H1 (cell line): ENCODE data around the gene CIC. TPM values are rescaled to one million over a fixed set of nuclear protein-coding genes. Genes with fewer than 3 reads are reported as not detected.
A peak's percentile ranks its signal among the peaks of the same experiment; 100 is the strongest.

Source experiments
- CTCF ChIA-PET: fragments of 300-600 bp; sonication (Branson Sonifier 250); formaldehyde crosslinking; loops from one replicate; lab custom pipeline; 2021; ENCODE audit not compliant: partially characterized antibody; lab: Charles Lee
- POLR2A ChIA-PET: fragments of 300-600 bp; sonication (Branson Sonifier 250); formaldehyde crosslinking; loops from one replicate; lab custom pipeline; 2021; ENCODE audit warnings: inconsistent platforms; ENCODE audit not compliant: partially characterized antibody; lab: Charles Lee
- DNase-seq, 2 experiments: peaks; one replicate each; pipeline versions ENCODE4 v3.0.0 to v3.0.0-alpha.2; 2010 to 2022; ENCODE audit warnings: low spot score in 2 of 2, low read depth in 1 of 2, mixed read lengths in 1 of 2
- FAIRE-seq: peaks from 2 replicates; lab custom pipeline; 2011; peaks lifted over from hg19 to GRCh38; lab: Jason Lieb, UNC
- H2AFZ ChIP-seq: 2 replicates; pipeline ENCODE4 v1.8.1; 2012; ENCODE audit warnings: low read length, inconsistent platforms
- H2AK5ac ChIP-seq: 2 replicates; pipeline ENCODE4 v1.6.1; 2013; ENCODE audit warnings: low read depth, low read length
- H2BK120ac ChIP-seq: replicated peaks from 2 replicates; pipeline ENCODE3; 2013; ENCODE audit warnings: low read depth, low read length, inconsistent platforms
- H2BK12ac ChIP-seq: 2 replicates; pipeline ENCODE4 v1.6.1; 2013; ENCODE audit warnings: low read depth, low read length
- H2BK15ac ChIP-seq: 2 replicates; pipeline ENCODE4 v1.6.1; 2013; ENCODE audit warnings: low read length
- H2BK20ac ChIP-seq: 2 replicates; pipeline ENCODE4 v1.6.1; 2013; ENCODE audit warnings: low read length
- H2BK5ac ChIP-seq: 2 replicates; pipeline ENCODE4 v1.6.1; 2013; ENCODE audit warnings: low read depth, low read length
- H3K14ac ChIP-seq: 2 replicates; pipeline ENCODE4 v1.6.1; 2013; ENCODE audit warnings: inconsistent platforms; ENCODE audit not compliant: insufficient read length
- H3K18ac ChIP-seq: 2 replicates; pipeline ENCODE4 v1.6.1; 2013; ENCODE audit warnings: low read length; ENCODE audit errors: extremely low read depth
- H3K23ac ChIP-seq: 2 replicates; pipeline ENCODE4 v1.6.1; 2013; ENCODE audit warnings: inconsistent platforms; ENCODE audit not compliant: insufficient read length
- H3K23me2 ChIP-seq: 2 replicates; pipeline ENCODE4 v1.6.1; 2013; ENCODE audit warnings: low read depth, low read length
- H3K27ac ChIP-seq: 2 replicates; pipeline ENCODE4 v1.6.1; 2011; ENCODE audit warnings: low read depth, low read length, inconsistent platforms
- H3K27me3 ChIP-seq, 4 experiments: replicated peaks in 1 of 4; 1 replicate in 1 of 4; 2 replicates in 3 of 4; pipeline versions ENCODE4 v1.6.1 to v1.8.1; 2011 to 2013; ENCODE audit warnings: low read length in 3 of 4, mild to moderate bottlenecking in 3 of 4, inconsistent platforms in 2 of 4, mixed read lengths in 2 of 4, moderate library complexity in 1 of 4; ENCODE audit not compliant: control insufficient read depth in 3 of 4, insufficient read depth in 3 of 4; ENCODE audit errors: extremely low read depth in 1 of 4
- H3K36me3 ChIP-seq, 4 experiments: 2 replicates each; pipeline versions ENCODE4 v1.6.1 to v1.8.1; 2011 to 2013; ENCODE audit warnings: mild to moderate bottlenecking in 4 of 4, low read length in 3 of 4, moderate library complexity in 2 of 4, control low read depth in 1 of 4, inconsistent platforms in 1 of 4; ENCODE audit not compliant: insufficient read depth in 4 of 4, control insufficient read depth in 2 of 4
- H3K4ac ChIP-seq: replicated peaks from 2 replicates; pipeline ENCODE3; 2013; ENCODE audit warnings: low read length, low read depth, mixed read lengths, inconsistent platforms; ENCODE audit not compliant: insufficient read length
- H3K4me1 ChIP-seq, 4 experiments: replicated peaks in 1 of 4; 1 replicate in 1 of 4; 2 replicates in 3 of 4; pipeline versions ENCODE4 v1.6.1 to v1.8.1; 2011 to 2013; ENCODE audit warnings: low read length in 3 of 4, inconsistent platforms in 2 of 4, mixed read lengths in 1 of 4; ENCODE audit not compliant: insufficient read depth in 4 of 4, control insufficient read depth in 3 of 4
- H3K4me2 ChIP-seq, 2 experiments: 2 replicates each; pipeline versions ENCODE4 v1.6.1 to v1.8.1; 2011 to 2013; ENCODE audit warnings: low read depth in 2 of 2, low read length in 2 of 2, control low read depth in 1 of 2, inconsistent platforms in 1 of 2, mild to moderate bottlenecking in 1 of 2; ENCODE audit not compliant: insufficient read depth in 1 of 2
- H3K4me3 ChIP-seq, 4 experiments: fragments of 200-600, 300-600 bp in 1 of 4; sonication (generic), shearing (Covaris generic), sonication (Bioruptor Twin) in 1 of 4; 2 replicates each; pipeline versions ENCODE4 v1.5.1 to v1.8.1; 2011 to 2016; ENCODE audit warnings: low read length in 4 of 4, low read depth in 3 of 4, control low read depth in 2 of 4, inconsistent platforms in 2 of 4, mild to moderate bottlenecking in 2 of 4, mixed read lengths in 1 of 4, moderate library complexity in 1 of 4; ENCODE audit not compliant: insufficient read depth in 2 of 4; ENCODE audit errors: extremely low read depth in 1 of 4
- H3K56ac ChIP-seq: replicated peaks from 2 replicates; pipeline ENCODE3; 2013; ENCODE audit warnings: low read depth, mild to moderate bottlenecking, mixed read lengths, low read length, inconsistent platforms; ENCODE audit not compliant: insufficient read length
- H3K79me1 ChIP-seq: 2 replicates; pipeline ENCODE4 v1.6.1; 2013; ENCODE audit warnings: low read depth, low read length, control low read depth
- H3K79me2 ChIP-seq, 2 experiments: 2 replicates each; pipeline versions ENCODE4 v1.6.1 to v1.8.1; 2012 to 2013; ENCODE audit warnings: low read length in 2 of 2, mild to moderate bottlenecking in 2 of 2, inconsistent platforms in 1 of 2; ENCODE audit not compliant: insufficient read depth in 2 of 2, control insufficient read depth in 1 of 2
- H3K9ac ChIP-seq, 4 experiments: replicated peaks in 1 of 4; 1 replicate in 1 of 4; 2 replicates in 3 of 4; pipeline versions ENCODE4 v1.6.1 to v1.8.1; 2011 to 2013; ENCODE audit warnings: low read depth in 3 of 4, low read length in 3 of 4, control low read depth in 2 of 4, mild to moderate bottlenecking in 2 of 4, moderate library complexity in 2 of 4, inconsistent platforms in 1 of 4; ENCODE audit errors: extremely low read depth in 1 of 4
- H3K9me3 ChIP-seq, 2 experiments: 2 replicates each; pipeline versions ENCODE4 v1.6.1 to v1.8.1; 2012 to 2013; ENCODE audit warnings: mild to moderate bottlenecking in 2 of 2, moderate library complexity in 2 of 2, control low read depth in 1 of 2, inconsistent platforms in 1 of 2, low read depth in 1 of 2, low read length in 1 of 2, mixed read lengths in 1 of 2; ENCODE audit not compliant: insufficient read depth in 2 of 2
- H4K20me1 ChIP-seq, 2 experiments: replicated peaks in 1 of 2; 2 replicates each; pipeline versions ENCODE3 to v1.8.1; 2011 to 2013; ENCODE audit warnings: inconsistent platforms in 2 of 2, low read length in 2 of 2, mild to moderate bottlenecking in 1 of 2; ENCODE audit not compliant: insufficient read depth in 2 of 2, control insufficient read depth in 1 of 2
- H4K5ac ChIP-seq: 2 replicates; pipeline ENCODE4 v1.6.1; 2013; ENCODE audit warnings: low read length, low read depth, mixed read lengths, inconsistent platforms; ENCODE audit not compliant: insufficient read length
- H4K8ac ChIP-seq: 2 replicates; pipeline ENCODE4 v1.8.0; 2013; ENCODE audit warnings: mild to moderate bottlenecking, moderate library complexity, low read length, inconsistent platforms; ENCODE audit not compliant: insufficient read depth; ENCODE audit errors: extremely low read depth
- H4K91ac ChIP-seq: replicated peaks from 2 replicates; pipeline ENCODE3; 2013; ENCODE audit warnings: low read length, mixed read lengths, inconsistent platforms; ENCODE audit not compliant: insufficient read length
- CTBP2 ChIP-seq: IDR thresholded peaks from 2 replicates; pipeline ENCODE4 v1.7.0; 2011; ENCODE audit warnings: borderline replicate concordance, mild to moderate bottlenecking, moderate library complexity, mixed read lengths, low read length; ENCODE audit not compliant: insufficient read depth, insufficient read length
- MAFK ChIP-seq: IDR thresholded peaks from 2 replicates; pipeline ENCODE4 v1.6.1; 2012; ENCODE audit warnings: low read depth, mild to moderate bottlenecking, improper control_type of control experiment, low read length
- MAX ChIP-seq: IDR thresholded peaks from 2 replicates; pipeline ENCODE4 v1.6.1; 2012; ENCODE audit warnings: inconsistent platforms
- RBBP5 ChIP-seq: IDR thresholded peaks from 2 replicates; pipeline ENCODE4 v1.7.1; 2012; ENCODE audit warnings: low read depth, mild to moderate bottlenecking, inconsistent platforms, low read length, moderate library complexity, borderline replicate concordance
- RNF2 ChIP-seq: fragments of 200-900, 300-1000 bp; sonication (generic); IDR thresholded peaks from 2 replicates; pipeline ENCODE4 v1.7.1; 2016; ENCODE audit warnings: borderline replicate concordance, low read depth, mild to moderate bottlenecking, antibody characterized with exemption, low read length; ENCODE audit not compliant: poor library complexity, severe bottlenecking; ENCODE audit errors: missing control alignments
- SIRT6 ChIP-seq: IDR thresholded peaks from one replicate; pipeline ENCODE4 v1.7.1; 2012; ENCODE audit warnings: low read length, inconsistent platforms
- TAF7 ChIP-seq: optimal IDR thresholded peaks from 2 replicates; pipeline ENCODE3; 2011; ENCODE audit warnings: low read depth, mild to moderate bottlenecking, inconsistent platforms, low read length, moderate library complexity, borderline replicate concordance
- WGBS, 2 experiments: shearing (Covaris generic) in 1 of 2; methylation state at CpG; one replicate each; pipeline versions ENCODE4 v1.1.6 to v1.1.7; 2013 to 2015; ENCODE audit warnings: low lambda C conversion rate in 2 of 2, mixed read lengths in 2 of 2, inconsistent platforms in 1 of 2, low coverage in 1 of 2, missing lambda C conversion rate in 1 of 2; ENCODE audit not compliant: insufficient replicate concordance in 2 of 2, insufficient coverage in 1 of 2, insufficient read length in 1 of 2; ENCODE audit errors: extremely low coverage in 1 of 2, missing lambda C conversion rate in 1 of 2; 5-methylcytosine and 5-hydroxymethylcytosine counted together
- polyA plus RNA-seq, 7 experiments: library from polyadenylated mRNA; depleted of rRNA in 3 of 7; stranded (reverse) in 5 of 7; unstranded in 2 of 7; fragments of >200 nt in 5 of 7; fragments of 200-250 nt in 2 of 7; gene quantifications; 1 replicate in 5 of 7; 2 replicates in 1 of 7; 4 replicates in 1 of 7; pipeline versions ENCODE4 v1.2.1 to v1.2.3, GENCODE V29; 2011 to 2013; ENCODE audit warnings: missing spikeins in 2 of 7, mixed read lengths in 2 of 7
- total RNA-seq: library from RNA; stranded (reverse); fragmentation: NEBNext Ultra II Directional; extraction: Animal tissue kit (Norgen Biotek cat#: 25700); gene quantifications from 2 replicates; pipeline ENCODE4 v1.2.1, GENCODE V29; 2021

Gene CIC
- total and polyA plus RNA-seq, 2 of the 8 experiments (the other 6 are each of a cell fraction or from before 2014, with no cell fraction given) = 13.2 to 43.6 TPM

GRCh38 chr19:42269478-42270345 lies 660 bp downstream of the CIC start:
- peaks cover 0 to 5% of the 10 kb centered on the region in 2 experiments for H4K20me1 ChIP-seq
- no peak for DNase-seq

More at GRCh38 chr19:42269478-42270345, 660 bp downstream of the CIC start:
- 76% methylated on average over 8 of the region's 10 CpGs; no CpG with 5 or more reads in 1 of the 2 experiments for WGBS, 2 experiments
- POLR2A ChIA-PET = interaction anchor here (0.6 to 4.1 kb wide), 5 partner anchors 11 to 31 kb away, joined by 3 to 27 read pairs (median 4); no protein-coding TSS in a partner anchor
- H2BK120ac ChIP-seq = no peak overlapping the region
- no peak overlapping the region for H3K23ac ChIP-seq
- H4K91ac ChIP-seq = no peak overlapping the region
- peak overlapping the region; percentile 79 to 87 for H3K4me2 ChIP-seq
- TF ChIP-seq SIRT6 (no peak), RNF2 (no peak), CTBP2 (no peak), RBBP5 (no peak), MAFK (no peak), MAX (no peak), TAF7 (no peak)
- no peak overlapping the region for H3K4ac ChIP-seq
- peaks cover 10% of the 10 kb centered on the region; the same call in 1 of the 2 replicates for H3K23me2 ChIP-seq
- no peak overlapping the region for H3K18ac ChIP-seq
- peak overlapping the region; percentile 31 to 82 (median 61); a peak in 6 of 8 replicates for H3K4me3 ChIP-seq
- no peak overlapping the region for H2AFZ ChIP-seq
- no peaks in the 10 kb centered on the region for H3K27me3 ChIP-seq
- no peak overlapping the region for H3K56ac ChIP-seq
- H3K4me1 ChIP-seq = peaks cover 2 to 21% (median 10%) of the 10 kb centered on the region in 4 experiments
- no peak overlapping the region for H4K8ac ChIP-seq
- H3K27ac ChIP-seq = no peak overlapping the region
- H4K5ac ChIP-seq = no peak overlapping the region
- H3K36me3 ChIP-seq = peaks cover 0 to 15% (median 4%) of the 10 kb centered on the region in 4 experiments; a peak in 2 of 8 replicates
- H3K9me3 ChIP-seq = no peaks in the 10 kb centered on the region
- no peak overlapping the region for H2BK20ac ChIP-seq
- no peak overlapping the region for H2AK5ac ChIP-seq
- peak overlapping the region in 1 of 4 experiments; percentile 57; a peak in 3 of 7 replicates for H3K9ac ChIP-seq
- H3K79me1 ChIP-seq = peaks cover 5% of the 10 kb centered on the region
- no peak overlapping the region for H2BK15ac ChIP-seq
- peaks cover 0 to 9% of the 10 kb centered on the region in 2 experiments; a peak in 1 of 4 replicates for H3K79me2 ChIP-seq
- no peak overlapping the region for H2BK5ac ChIP-seq
- CTCF ChIA-PET = interaction anchor here (0.8 to 3.1 kb wide), 8 partner anchors 10 to 27 kb away, joined by 3 to 17 read pairs (median 5); no protein-coding TSS in a partner anchor
- FAIRE-seq = no peak
- H3K14ac ChIP-seq = no peak overlapping the region
- H2BK12ac ChIP-seq = peak overlapping the region; percentile 27; the same call in 1 of the 2 replicates
